IPS DF 6.9 (cell line): ENCODE data around the gene MST1.

ENCODE experiments used
- DNase-seq: peaks from one replicate; pipeline ENCODE4 v3.0.0-alpha.2; 2013; ENCODE audit warnings: low read depth, low spot score
- H3K27ac ChIP-seq: one replicate; pipeline ENCODE4 v1.5.1; 2013; ENCODE audit warnings: low read length, control low read depth
- H3K27me3 ChIP-seq: 2 replicates; pipeline ENCODE4 v1.6.1; 2013; ENCODE audit warnings: mild to moderate bottlenecking, low read length; ENCODE audit not compliant: control insufficient read depth, insufficient read depth
- H3K36me3 ChIP-seq: 2 replicates; pipeline ENCODE4 v1.6.1; 2013; ENCODE audit warnings: low read length; ENCODE audit not compliant: control insufficient read depth, insufficient read depth
- H3K4me1 ChIP-seq: 2 replicates; pipeline ENCODE4 v1.6.1; 2013; ENCODE audit warnings: low read length; ENCODE audit not compliant: control insufficient read depth, insufficient read depth
- H3K4me3 ChIP-seq: 2 replicates; pipeline ENCODE4 v1.5.1; 2013; ENCODE audit warnings: mild to moderate bottlenecking, low read length
- H3K9me3 ChIP-seq: 2 replicates; pipeline ENCODE4 v1.6.1; 2013; ENCODE audit warnings: low read length, inconsistent platforms; ENCODE audit not compliant: control insufficient read depth, insufficient read depth
- WGBS: extraction: QIAGEN DNeasy Blood & Tissue Kit; methylation state at CpG from one replicate; pipeline ENCODE4 v1.1.7; 2013; ENCODE audit warnings: mixed read lengths, missing lambda C conversion rate; ENCODE audit not compliant: insufficient read length, insufficient coverage; 5-methylcytosine and 5-hydroxymethylcytosine counted together

Gene MST1

DNA sequence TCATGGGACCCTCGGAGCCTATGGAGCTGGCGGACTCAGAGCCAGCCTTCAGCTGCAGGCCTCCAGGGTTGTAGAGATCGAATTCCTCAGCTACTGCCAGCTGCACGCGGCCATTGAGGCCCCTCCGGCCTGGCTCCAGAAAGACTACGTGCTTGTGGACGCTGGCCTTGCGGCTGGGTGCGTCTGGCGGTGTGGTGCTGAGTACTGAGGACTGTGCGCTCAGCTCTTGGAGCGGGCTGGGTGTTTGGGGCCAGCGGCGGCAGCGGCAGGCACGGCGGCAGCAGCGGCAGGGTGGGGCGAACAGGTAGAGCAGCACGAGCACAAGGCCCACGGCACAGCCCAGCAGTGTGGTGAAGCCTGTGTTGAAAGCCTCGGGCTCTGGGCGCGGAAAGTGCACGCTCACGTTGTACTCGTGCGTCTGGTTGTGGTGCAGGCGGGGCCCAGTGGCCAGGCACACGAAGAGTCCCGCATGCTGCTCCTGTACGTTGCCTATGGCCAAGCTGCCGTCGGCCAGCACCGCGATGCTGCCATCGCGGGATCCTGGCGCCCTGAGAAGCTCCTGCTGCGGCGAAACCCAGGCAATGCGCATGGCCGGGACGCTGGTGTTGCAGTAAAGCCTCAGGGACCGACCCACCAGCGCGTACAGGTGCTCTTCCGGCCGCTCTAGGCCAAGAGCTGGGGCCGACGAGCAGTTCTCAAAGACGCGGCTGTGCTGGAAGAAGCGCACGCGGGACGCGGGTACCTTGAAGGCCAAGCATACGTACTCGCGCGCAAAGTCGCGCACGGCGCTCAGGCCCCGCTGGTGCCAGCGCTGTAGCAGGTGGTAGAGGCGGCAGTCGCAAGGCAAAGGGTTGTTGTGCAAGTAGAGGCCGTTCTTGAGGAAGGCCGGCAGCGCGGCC lies 28.9 kb upstream of the MST1 start:
- no peak for DNase-seq
- Histone ChIP-seq H3K36me3 (peaks cover 25% of the 10 kb centered on the region), H3K4me1 (peaks cover 9% of the 10 kb centered on the region), H3K9me3 (no peaks in the 10 kb centered on the region), H3K4me3 (peak overlapping the region; percentile 29; the same call in 1 of the 2 replicates), H3K27me3 (no peaks in the 10 kb centered on the region), H3K27ac (no peak overlapping the region)
- WGBS = no CpG with 5 or more reads among the region's 75 CpGs

DNA sequence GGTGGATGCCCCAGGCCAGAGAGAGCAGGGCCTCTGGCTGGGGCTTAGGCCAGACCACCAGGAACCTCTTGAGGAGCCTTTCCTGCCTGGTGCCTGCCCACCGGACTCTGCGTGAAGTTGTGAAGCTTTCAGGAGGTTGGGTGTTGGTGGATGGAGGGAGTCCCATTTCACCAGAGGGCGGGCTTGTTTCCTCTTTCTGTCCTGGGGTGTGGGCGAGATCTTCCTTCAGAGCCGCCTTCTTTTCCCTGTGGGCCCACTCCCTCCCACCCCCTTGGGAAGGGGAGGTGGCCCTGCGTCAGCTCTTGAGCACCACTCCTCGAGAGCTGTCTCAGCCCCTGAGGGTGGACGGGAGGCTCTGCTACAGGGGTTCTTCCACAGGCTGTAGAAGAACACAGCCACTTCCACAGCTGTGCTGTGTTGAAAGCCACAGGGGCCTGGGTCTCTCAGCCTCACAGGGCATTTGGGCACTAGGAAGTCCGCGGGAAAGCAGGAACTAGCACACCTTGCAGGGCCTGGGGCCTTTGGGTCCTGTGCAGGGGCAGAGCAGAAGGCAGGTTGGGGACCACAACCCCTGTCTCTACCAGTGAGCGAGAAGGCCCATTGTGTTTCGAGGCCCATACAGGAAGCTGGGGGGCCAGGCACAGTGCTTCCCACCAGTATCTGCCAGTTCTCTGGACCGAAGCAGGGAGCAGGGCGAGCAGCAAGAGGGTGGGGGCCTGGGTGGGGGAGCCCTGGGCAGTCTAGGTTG lies 28.1 kb upstream of the MST1 start:
- H3K4me3 ChIP-seq = no peak overlapping the region
- H3K36me3 ChIP-seq = peaks cover 23% of the 10 kb centered on the region
- WGBS = no CpG with 5 or more reads among the region's 14 CpGs
- H3K4me1 ChIP-seq = peaks cover 7% of the 10 kb centered on the region
- H3K27me3 ChIP-seq = no peaks in the 10 kb centered on the region
- DNase-seq = no peak
- no peak overlapping the region for H3K27ac ChIP-seq
- H3K9me3 ChIP-seq = no peaks in the 10 kb centered on the region

DNA sequence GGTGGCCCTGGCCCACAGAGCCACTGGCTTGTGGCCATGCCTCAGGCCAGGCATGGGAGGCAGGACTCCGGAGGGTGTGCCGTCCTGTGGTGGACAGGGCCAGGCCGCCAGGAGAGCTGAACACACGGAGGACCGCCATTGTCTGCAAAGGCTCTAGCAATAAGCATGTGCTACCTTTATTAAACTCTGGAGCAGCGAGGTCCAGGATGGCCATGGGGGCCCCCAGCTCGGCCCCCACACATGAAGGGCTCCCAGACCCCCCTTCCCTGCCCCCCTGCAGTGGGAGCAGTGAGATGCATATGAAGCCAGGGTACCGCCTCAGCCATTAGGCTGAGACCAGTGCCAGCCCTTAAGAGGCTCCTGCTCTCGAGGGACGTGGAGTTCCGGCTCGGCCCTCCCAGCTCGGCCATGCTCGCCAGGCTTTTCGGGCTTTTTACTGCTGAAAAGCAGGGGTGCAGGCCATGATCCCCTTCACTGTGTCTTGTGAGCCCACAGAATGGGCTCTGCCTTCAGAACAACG lies 27.5 kb upstream of the MST1 start:
- Histone ChIP-seq H3K9me3 (no peaks in the 10 kb centered on the region), H3K27me3 (no peaks in the 10 kb centered on the region), H3K27ac (no peak overlapping the region), H3K36me3 (peaks cover 17% of the 10 kb centered on the region), H3K4me1 (peaks cover 7% of the 10 kb centered on the region), H3K4me3 (no peak overlapping the region)
- no CpG with 5 or more reads among the region's 16 CpGs for WGBS
- no peak for DNase-seq

DNA sequence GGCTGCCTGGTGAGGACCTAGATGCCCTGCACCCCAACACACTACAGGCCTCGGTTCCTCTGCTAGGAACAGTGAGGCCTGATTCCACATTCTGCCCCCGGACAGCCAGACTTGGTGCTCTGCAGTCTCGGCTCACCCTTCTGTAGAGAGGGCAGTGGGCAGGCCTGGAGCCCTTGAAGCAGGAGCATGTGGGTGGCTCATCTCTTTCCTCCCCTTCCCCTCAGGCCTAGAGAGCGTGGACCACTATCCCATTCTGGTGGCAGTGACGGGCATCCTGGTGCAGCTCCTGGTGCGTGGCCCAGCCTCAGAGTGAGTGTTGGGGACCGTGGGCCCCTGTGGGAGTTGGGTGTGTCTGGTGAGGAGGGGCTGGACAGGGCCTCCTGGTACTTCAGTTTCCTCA lies 26.9 kb upstream of the MST1 start:
- DNase-seq = no peak
- Histone ChIP-seq H3K27me3 (no peaks in the 10 kb centered on the region), H3K4me3 (no peak overlapping the region), H3K36me3 (peaks cover 12% of the 10 kb centered on the region), H3K27ac (no peak overlapping the region), H3K9me3 (no peaks in the 10 kb centered on the region), H3K4me1 (peaks cover 7% of the 10 kb centered on the region)
- WGBS = no CpG with 5 or more reads among the region's 7 CpGs

DNA sequence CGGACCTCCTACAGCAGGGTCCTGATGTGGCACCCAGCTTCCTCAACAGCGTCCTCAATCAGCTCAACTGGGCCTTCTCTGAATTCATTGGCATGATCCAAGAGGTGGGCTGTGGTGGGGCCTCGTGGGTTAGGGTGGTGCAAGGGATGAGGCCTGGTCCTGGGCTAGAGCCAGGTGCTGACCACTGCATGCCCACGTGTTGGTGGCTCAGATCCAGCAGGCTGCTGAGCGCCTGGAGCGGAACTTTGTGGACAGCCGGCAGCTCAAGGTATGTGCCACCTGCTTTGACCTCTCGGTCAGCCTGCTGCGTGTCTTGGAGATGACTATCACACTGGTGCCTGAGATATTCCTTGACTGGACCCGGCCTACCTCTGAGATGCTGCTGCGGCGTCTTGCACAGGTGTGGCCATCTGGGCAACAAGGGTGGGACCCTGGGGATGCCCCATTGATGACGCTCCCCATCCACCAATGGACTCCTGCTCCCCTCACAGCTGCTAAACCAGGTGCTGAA lies 26.4 kb upstream of the MST1 start:
- no CpG with 5 or more reads among the region's 13 CpGs for WGBS
- Histone ChIP-seq H3K9me3 (no peaks in the 10 kb centered on the region), H3K27ac (no peak overlapping the region), H3K27me3 (no peaks in the 10 kb centered on the region), H3K36me3 (peaks cover 8% of the 10 kb centered on the region), H3K4me3 (no peak overlapping the region), H3K4me1 (peaks cover 7% of the 10 kb centered on the region)
- DNase-seq = no peak

DNA sequence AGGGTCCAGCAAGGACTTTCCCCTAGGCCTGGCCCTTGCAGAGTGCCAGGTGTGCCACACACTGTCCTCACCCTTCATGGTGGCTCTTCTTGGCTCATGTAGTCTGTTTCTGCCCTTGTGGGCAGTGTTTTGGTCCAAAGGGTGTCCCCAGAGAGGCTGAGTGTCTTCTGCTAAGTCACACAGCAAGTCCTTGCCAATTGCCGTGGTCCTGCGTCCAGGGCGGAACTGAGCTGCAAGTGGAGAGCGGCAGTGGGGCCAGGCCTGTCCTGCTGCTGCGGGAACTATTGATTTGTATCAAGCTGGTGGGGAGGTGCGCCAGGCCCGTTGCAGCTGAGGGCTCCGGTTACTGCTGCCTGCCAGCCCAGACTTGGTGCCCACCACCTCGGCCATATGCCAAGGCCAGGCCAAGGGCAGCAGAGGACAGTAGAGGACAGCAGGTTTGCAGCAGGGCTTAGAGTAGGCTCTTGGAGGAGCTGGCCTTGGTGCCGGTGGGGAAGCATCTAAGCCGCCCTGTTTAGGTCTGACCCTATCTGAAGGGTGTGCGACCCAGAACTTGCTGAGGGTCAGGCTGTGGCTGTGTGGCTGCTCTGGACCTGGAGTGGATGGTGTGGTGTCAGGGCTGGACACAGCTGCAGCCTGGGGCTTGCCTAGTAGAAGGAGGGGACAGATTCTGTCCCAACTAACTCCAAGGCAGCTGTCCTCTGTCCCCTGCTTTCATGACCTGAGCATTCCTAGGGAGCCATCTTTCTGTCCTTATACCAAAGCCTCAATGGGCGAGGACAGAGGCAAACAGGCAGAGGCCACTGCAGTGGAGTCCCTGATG lies 25.7 kb upstream of the MST1 start:
- no peak for DNase-seq
- H3K4me3 ChIP-seq = no peak overlapping the region
- no CpG with 5 or more reads among the region's 13 CpGs for WGBS

DNA sequence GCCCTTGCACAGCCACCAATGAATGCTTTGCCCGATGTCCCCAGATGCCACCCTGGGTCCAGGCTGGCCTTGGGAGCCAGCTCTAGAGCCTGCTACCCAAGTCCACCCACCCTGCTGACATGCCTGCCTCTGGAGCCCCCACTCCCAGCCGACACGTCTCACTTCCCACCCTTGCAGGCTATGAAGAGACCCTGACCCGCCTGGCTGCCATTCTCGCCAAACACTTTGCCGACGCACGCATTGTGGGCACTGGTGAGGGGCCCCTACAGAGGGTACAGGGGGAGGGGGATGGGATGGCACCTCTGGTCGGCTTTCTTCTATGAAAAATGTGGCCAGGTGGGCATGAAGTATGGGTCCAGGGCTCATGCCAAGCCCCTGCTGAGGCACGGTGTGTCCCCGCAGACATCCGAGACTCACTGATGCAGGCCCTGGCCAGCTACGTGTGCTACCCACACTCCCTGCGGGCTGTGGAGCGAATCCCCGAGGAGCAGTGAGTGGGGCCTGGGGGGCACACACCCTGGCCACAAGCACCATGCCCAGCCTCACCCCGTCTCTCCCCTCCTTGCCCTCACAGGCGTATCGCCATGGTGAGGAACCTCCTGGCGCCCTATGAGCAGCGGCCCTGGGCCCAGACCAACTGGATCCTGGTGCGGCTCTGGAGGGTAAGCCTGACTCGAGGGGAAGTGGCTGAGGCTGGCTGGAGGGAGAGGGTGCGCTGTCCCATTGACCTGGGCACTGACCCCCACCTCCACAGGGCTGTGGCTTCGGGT lies 24.2 kb upstream of the MST1 start:
- H3K27ac ChIP-seq = no peak overlapping the region
- no peaks in the 10 kb centered on the region for H3K27me3 ChIP-seq
- H3K36me3 ChIP-seq = peaks cover 8% of the 10 kb centered on the region
- no CpG with 5 or more reads among the region's 25 CpGs for WGBS
- peaks cover 5% of the 10 kb centered on the region for H3K4me1 ChIP-seq
- no peaks in the 10 kb centered on the region for H3K9me3 ChIP-seq
- no peak overlapping the region for H3K4me3 ChIP-seq
- DNase-seq = no peak

More for the DNA sequence above, 25.7 kb upstream of the MST1 start:
- H3K36me3 ChIP-seq = peaks cover 8% of the 10 kb centered on the region
- no peaks in the 10 kb centered on the region for H3K9me3 ChIP-seq
- no peak overlapping the region for H3K27ac ChIP-seq
- peaks cover 7% of the 10 kb centered on the region for H3K4me1 ChIP-seq
- H3K27me3 ChIP-seq = no peaks in the 10 kb centered on the region

DNA sequence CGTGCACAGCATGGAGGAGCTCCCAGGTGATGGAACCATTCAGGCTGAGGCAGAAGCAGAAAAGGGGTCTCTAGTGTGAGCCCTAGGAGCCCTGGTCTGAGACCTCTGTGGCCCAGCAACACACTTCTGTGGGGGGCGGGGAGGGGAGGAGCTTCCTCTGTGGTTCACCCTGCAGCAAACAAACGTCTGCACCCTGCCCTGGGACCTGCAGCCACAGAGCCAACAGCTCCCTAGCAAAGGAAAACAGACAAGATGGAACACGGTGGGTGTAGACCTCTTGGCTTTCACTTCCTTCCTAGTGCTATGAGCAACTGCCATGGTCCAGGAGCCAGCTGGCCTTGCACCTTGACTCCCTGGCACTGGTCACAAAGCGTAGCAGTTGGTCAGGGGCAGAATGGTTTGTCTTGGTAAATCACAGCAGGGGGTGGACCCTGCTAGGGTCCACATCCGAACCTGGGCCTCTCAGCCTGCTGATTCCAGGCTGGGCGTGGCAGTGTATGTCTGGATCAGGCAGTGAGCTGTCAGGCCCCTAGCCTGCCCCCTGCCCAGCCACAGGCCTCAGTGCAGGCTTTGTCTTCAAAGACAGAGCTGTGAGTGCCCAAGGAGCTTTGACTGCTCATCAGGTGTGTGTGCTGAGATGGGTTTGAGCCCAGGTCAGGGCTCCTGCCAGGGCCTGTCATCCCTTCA lies 23.5 kb upstream of the MST1 start:
- no CpG with 5 or more reads among the region's 7 CpGs for WGBS
- H3K4me3 ChIP-seq = no peak overlapping the region
- H3K4me1 ChIP-seq = no peaks in the 10 kb centered on the region
- H3K27ac ChIP-seq = no peak overlapping the region
- H3K27me3 ChIP-seq = no peaks in the 10 kb centered on the region
- peaks cover 5% of the 10 kb centered on the region; the same call in 1 of the 2 replicates for H3K36me3 ChIP-seq
- DNase-seq = no peak
- H3K9me3 ChIP-seq = no peaks in the 10 kb centered on the region

DNA sequence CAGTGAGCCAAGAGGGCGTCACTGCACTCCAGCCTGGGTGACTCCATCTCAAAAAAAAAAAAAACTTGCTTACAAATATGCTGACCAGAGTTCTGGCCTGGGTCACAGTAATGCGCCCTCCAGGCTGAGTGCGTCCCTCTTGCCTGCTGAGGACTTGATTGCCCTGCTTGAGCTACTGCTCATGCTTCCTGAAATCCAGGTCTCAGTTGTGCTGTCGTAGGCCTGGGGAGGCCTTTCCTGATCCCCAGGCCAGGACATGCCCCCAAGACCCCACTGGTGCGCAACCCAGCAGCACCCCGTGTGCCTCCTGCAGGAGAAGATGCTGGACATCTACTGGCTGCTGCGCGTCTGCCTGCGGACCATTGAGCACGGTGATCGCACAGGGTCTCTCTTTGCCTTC lies 22.9 kb upstream of the MST1 start:
- Histone ChIP-seq H3K36me3 (peaks cover 5% of the 10 kb centered on the region; the same call in 1 of the 2 replicates), H3K4me3 (no peak overlapping the region), H3K27me3 (no peaks in the 10 kb centered on the region), H3K9me3 (no peaks in the 10 kb centered on the region), H3K4me1 (no peaks in the 10 kb centered on the region), H3K27ac (no peak overlapping the region)
- no peak for DNase-seq
- WGBS = no CpG with 5 or more reads among the region's 11 CpGs
